Left lobe of liver (tissue), 2 donors: Measurements from ENCODE around the gene SLC8A2. TPM values are rescaled to one million over a fixed set of nuclear protein-coding genes. Genes with fewer than 3 reads are reported as not detected.
A peak's percentile ranks its signal among the peaks of the same experiment; 100 is the strongest.

Experiments
- ATAC-seq: fragments of 200-7000 bp; cut with Tn5 transposase; one replicate; pipeline ENCODE4 v1.9.1; 2020; ENCODE audit warnings: mild to moderate bottlenecking, moderate library complexity
- DNase-seq: peaks from one replicate; pipeline ENCODE4 v3.0.0-alpha.2; 2020; ENCODE audit warnings: low spot score
- total RNA-seq: library from RNA; stranded (reverse); gene quantifications from one replicate; pipeline ENCODE4 v1.2.1, GENCODE V29; 2021
- donor health status: DM: no; HTN: no; CAD: no; lungs with moderate emphysema.
- donor health status: DM: no; HTN: yes; CAD: no.

The SLC8A2 gene
- total RNA-seq, 1 donor from 2014 or later, result 0.10 TPM

DNA sequence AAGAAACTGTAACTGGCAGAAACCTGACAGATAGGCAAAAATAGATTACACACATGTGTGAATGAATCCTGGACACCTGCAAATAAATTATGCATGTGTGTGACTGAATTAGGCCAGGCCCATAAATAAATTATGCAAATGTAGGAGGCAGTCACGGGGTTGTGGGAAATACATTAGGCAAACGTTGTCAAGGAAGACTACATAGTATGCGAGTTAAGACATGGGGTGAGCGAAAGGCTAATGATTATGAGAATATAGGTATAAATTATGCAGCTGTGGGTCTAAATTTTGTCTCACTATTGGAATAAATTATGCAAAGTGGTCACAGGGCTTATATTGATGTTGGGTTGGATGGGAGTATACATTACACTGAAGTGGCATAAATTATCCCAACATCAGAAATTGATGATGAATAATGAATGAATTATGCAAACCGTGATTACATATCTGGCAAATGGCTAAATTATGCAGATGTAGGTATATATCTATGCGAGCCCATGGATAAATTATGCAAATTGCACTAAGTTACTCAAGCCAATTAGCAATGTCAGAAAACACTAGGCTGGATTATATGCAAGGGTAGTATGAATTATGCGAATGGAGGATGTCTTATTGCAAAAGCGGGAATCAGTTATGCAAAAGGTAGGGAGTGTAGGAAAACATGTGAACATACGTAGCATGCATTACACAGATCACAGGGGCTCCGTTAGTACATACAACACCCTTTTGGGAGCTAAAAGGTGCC lies 6.8 kb downstream of the SLC8A2 start:
- DNase-seq, result no peak
- no peak for ATAC-seq

DNA sequence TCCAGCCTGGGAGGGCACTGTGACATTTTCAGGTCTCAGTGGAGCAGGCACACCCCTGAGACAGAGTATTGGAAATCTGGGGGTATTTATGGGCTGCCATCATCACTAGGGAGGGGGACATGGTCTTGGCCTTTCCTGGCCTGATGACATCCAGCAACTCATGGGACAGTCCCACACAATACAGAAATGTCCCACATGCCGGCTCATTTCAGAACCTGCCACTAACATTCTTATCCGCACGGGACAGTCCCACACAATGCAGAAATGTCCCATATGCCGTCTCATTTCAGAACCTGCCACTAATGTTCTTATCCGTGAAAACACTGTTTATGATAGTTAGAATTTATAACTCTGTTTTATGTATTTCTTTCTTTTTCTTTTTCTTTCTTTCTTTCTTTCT lies 9.8 kb downstream of the SLC8A2 start:
- ATAC-seq, result no peak
- no peak for DNase-seq

DNA sequence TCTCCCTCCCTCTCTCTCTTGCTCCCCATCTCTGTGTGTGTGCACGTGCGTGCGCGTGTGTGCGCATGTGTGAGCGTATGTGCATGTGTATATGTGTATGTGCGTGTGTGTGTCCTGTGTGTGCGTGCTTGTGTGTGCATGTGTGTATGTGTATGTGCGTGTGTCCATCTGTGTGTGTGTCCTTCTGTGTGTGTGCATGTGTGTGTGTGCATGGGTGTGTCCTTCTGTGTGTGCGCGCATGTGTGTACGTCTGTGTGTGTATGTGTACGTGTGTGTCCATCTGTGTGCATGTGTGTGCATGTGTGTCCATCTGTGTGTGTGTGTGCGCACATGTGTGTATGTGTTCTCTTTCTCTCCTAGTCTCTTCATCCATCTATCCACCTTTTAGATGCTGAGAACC lies 12.2 kb downstream of the SLC8A2 start:
- ATAC-seq (no peak), DNase-seq (no peak)

DNA sequence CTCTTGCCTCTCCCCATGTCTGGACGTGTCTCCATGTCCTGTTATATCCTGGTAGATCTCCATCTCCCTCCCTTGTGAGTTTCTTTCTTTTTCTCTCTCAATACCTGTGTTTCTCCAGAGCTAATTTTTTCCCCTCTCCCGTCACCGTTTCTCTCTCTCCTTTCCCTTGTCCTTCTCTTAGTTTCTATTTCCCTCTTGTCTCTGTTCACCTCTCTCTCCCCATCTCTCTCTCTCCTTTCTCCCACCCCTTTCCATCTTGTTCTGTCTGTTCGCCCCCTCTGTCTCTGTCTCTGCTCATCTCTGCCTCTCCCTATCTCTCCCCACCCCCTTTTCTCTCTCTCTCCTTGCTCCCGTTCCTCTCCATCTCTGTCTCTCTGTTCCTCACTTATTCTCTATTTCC lies 13.0 kb downstream of the SLC8A2 start:
- DNase-seq (no peak), ATAC-seq (no peak)

DNA sequence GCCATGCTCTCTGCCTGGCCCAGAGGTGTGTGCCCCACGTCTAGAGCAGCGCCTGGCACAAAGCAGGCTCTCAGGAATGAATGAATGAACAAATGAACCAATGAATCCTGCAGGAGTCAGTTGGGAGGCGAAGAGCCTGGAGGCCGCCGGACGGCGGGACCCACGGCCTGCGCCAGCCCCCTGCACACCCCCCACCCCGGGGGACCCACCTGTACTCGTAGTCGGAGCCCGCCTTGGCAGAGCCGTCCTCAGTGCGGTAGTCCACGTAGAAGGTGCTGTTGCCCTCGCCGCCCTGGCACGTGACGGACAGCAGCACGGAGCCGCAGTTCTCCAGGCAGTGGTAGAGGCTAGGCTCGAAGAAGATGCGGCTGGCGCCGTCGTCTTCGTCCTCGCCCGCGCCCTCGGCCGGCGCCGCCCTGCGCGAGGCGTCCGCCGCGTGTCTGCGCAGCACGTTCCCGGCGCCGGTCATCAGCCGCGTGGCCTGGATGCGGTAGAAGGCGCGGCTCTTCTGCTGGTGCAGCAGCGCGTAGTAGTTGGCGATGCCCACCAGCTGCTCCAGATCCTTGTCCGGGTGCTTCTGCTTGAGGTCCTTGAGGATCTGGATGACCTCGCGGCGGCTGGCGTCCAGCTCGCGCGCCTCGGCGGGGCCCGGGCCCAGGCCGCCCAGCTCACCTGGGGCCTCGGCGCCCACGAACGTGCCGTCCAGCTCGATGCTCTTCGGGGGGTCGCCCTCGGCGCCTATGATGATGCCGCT lies 14.8 kb downstream of the SLC8A2 start:
- DNase-seq, result no peak
- no peak for ATAC-seq

GRCh38 chr19:47450478-47450877 lies 21.2 kb downstream of the SLC8A2 start:
- ATAC-seq (no peak), DNase-seq (no peak)

- ATAC-seq, result no peak
- DNase-seq, result no peak
Observed at GRCh38 chr19:47448360-47448727, 23.3 kb downstream of the SLC8A2 start.

DNA sequence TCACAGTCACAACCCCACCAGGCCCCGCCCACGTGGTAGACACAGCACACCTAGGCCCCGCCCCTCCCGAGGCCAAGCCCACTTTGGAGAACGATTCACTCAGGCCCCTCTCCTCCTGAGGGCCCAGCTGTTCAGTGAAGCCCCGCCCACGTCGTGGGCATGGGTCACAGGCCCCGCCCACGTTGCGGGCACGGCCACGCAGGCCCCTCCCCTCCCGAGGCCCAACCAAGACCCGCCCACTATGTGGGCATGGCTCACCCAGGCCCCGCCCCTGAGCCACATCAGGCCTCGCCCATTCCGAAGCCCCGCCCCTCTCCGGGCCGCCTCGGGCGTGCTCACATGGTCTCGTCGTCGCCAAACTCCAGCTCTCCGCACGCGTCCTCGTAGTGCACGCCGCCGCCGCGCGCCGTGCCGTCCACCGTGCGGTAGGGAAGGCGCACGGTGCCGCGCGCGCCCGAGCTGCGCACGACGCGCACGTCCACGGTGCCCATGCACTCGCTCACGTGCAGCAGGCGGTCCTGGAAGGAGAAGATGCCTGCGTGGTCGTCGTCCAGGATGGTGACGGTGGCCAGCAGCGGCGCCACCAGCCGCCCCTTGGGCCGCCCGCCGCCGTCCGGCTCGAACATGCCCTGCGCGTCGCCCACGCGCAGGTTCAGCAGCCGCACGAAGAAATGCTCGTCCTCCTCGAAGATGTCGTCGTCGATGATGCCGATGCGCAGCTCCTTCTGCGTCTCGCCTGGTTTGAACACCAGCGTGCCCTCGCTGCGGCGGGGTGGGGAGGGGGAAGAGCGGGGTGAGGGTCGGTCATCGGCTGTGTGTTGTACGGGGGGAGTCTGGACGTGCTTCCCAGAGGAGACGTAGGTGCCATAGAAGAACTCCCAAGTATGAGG lies 24.0 kb downstream of the SLC8A2 start:
- ATAC-seq (peak; percentile 60), DNase-seq (no peak)

GRCh38 chr19:47446534-47447469 lies 24.9 kb downstream of the SLC8A2 start:
- DNase-seq, result no peak
- ATAC-seq, result no peak

GRCh38 chr19:47445937-47446402 lies 25.7 kb downstream of the SLC8A2 start:
- peak; percentile 37 for ATAC-seq
- DNase-seq, result no peak

DNA sequence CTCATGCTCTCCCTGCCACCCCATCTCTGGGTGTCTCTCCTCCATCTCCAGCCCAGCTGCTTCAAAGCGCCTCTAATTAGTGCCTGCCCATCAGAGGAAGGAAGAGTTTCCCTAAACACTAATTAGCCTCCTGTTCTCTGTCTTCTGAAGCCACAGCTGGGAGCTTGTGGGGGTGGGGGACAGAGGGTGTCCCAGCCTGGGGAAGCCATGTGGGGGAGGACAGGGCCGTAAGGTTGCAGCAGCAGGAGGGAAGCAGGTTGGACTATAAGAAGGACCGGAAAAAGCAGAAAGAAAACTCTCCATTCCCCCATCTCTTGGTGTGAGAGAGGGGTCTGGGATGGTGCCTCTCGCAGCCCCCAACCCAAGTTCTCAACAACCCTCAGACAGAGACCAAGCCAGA lies 26.2 kb downstream of the SLC8A2 start:
- no peak for ATAC-seq
- no peak for DNase-seq

GRCh38 chr19:47444388-47444821 lies 27.3 kb downstream of the SLC8A2 start:
- ATAC-seq (no peak), DNase-seq (no peak)

DNA sequence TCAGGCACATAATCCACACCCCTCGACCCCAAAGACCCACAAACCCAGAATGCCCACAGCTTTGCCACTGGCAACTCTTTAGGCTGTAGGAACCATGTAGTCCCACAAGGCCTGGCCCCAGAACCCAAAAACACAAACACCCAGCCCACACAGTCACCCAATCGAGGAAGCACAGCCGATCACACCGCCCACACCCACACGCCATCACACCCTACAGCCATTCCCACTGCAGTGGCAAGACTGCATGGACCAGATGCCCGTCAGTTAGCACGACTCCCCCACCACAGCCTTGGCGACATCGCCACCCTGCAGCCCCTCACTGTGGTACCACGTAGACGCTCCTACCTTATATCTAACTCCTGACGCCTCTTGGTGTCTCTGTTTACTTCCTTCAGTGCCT lies 28.4 kb downstream of the SLC8A2 start:
- DNase-seq (no peak), ATAC-seq (no peak)

GRCh38 chr19:47438793-47439220 lies 32.9 kb downstream of the SLC8A2 start:
- DNase-seq (no peak), ATAC-seq (peak; percentile 38)

- DNase-seq (no peak), ATAC-seq (no peak)
Observed at GRCh38 chr19:47437500-47437899, 34.2 kb downstream of the SLC8A2 start.

- peak; percentile 99 for ATAC-seq
- DNase-seq, result peak; percentile 83
Observed at GRCh38 chr19:47436712-47437401, 34.8 kb downstream of the SLC8A2 start.

DNA sequence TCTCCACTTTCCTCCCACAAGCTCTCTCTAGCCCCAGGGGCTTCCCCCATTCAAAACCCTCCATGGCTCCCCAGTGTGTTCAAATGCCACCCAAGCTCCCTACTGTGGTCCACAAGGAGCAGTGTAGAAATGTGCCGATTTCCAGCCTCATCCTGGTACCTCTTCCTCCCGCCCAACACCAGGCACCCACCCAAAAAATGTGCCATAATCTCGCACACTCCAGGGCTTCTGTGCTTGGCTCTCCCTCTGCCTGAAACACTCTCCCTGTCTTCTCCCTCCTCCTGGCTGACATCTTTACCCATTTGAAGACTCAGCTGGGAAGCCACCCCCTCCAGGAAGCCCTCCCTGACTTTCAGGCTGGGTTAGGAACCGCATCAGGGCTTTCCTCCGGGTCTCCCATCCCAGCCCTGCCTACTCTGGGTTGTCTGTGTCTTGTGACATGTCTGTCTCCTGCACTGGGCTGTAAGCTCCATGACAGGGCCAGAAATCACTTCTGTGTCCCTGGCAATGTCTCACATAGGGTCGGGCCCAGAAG lies 35.7 kb downstream of the SLC8A2 start:
- DNase-seq, result no peak
- ATAC-seq, result no peak

DNA sequence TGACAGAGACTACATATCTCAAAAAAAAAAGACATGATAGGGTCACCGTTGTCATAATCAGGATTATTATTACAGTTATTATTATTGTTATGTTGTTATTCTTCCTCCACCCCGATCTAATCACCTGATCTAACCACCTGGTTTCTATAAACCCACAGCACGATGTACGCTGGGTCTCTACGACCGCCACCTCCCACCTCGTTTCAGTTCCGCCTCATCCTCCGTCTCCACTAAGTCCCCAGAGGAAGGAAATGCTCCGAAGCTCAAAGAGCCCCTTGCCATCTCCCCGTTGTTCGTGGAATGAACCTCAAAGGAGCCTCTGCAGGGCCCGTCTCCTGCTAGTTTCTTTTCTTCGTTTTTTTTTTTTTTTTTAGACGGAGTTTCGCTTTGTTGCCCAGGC lies 36.5 kb downstream of the SLC8A2 start:
- DNase-seq, result no peak
- no peak for ATAC-seq

GRCh38 chr19:47434088-47434487 lies 37.6 kb downstream of the SLC8A2 start:
- DNase-seq (no peak), ATAC-seq (no peak)
